Naive thymus-derived CD4-positive, alpha-beta T cell (primary cell): Measurements from ENCODE around the gene DOK6. TPM values are rescaled to one million over a fixed set of nuclear protein-coding genes. Genes with fewer than 3 reads are reported as not detected.
A peak's percentile ranks its signal among the peaks of the same experiment; 100 is the strongest.

Experiments used
- ATAC-seq: fragments of 150-1000 bp; cut with Tn5 transposase; 2 replicates; pipeline ENCODE4 v1.10.0; 2021; ENCODE audit warnings: mild to moderate bottlenecking, moderate library complexity
- CTCF ChIA-PET: fragments of 350-600 bp; sonication (Branson Sonifier 250); formaldehyde crosslinking; loops from one replicate; lab custom pipeline; 2021; ENCODE audit warnings: antibody characterized with exemption; lab: Charles Lee
- POLR2A ChIA-PET: fragments of 350-600 bp; sonication (Branson Sonifier 250); formaldehyde crosslinking; loops from one replicate; lab custom pipeline; 2021; ENCODE audit warnings: antibody characterized with exemption, inconsistent platforms; lab: Charles Lee
- DNase-seq, 9 donors: peaks; one replicate each; pipeline versions ENCODE4 v3.0.0 to v3.0.0-alpha.2; 2020 to 2022; ENCODE audit warnings: mixed read lengths in 1 of 9
- H3K27ac ChIP-seq: one replicate; pipeline ENCODE4 v1.7.0; 2013; ENCODE audit warnings: mild to moderate bottlenecking, low read depth, low read length, moderate library complexity
- H3K27me3 ChIP-seq, 2 donors: one replicate each; pipeline ENCODE4 v1.7.0; 2013; ENCODE audit warnings: low read length in 2 of 2, mild to moderate bottlenecking in 2 of 2, moderate library complexity in 2 of 2; ENCODE audit not compliant: control insufficient read depth in 2 of 2, insufficient read depth in 2 of 2
- H3K36me3 ChIP-seq, 3 experiments: 1 replicate in 2 of 3; 2 replicates in 1 of 3; pipeline ENCODE4 v1.7.0; 2013; ENCODE audit warnings: low read length in 3 of 3, mild to moderate bottlenecking in 3 of 3, moderate library complexity in 1 of 3; ENCODE audit not compliant: insufficient read depth in 3 of 3, control insufficient read depth in 2 of 3
- H3K4me1 ChIP-seq, 2 donors: one replicate each; pipeline ENCODE4 v1.7.0; 2013; ENCODE audit warnings: low read length in 2 of 2, mild to moderate bottlenecking in 2 of 2, moderate library complexity in 1 of 2; ENCODE audit not compliant: control insufficient read depth in 2 of 2, insufficient read depth in 2 of 2
- H3K4me3 ChIP-seq: 2 replicates; pipeline ENCODE4 v1.7.0; 2013; ENCODE audit warnings: mild to moderate bottlenecking, low read length
- H3K9me3 ChIP-seq, 3 experiments: 1 replicate in 2 of 3; 2 replicates in 1 of 3; pipeline ENCODE4 v1.7.0; 2013; ENCODE audit warnings: low read length in 3 of 3; ENCODE audit not compliant: control insufficient read depth in 2 of 3
- H3K27ac Mint-ChIP-seq, 9 donors: one replicate each; pipeline ENCODE4 v1.8.0; 2020 to 2022; ENCODE audit warnings: mixed read lengths in 9 of 9, mild to moderate bottlenecking in 8 of 9, moderate library complexity in 5 of 9, inconsistent platforms in 2 of 9
- H3K27me3 Mint-ChIP-seq, 5 donors: one replicate each; pipeline ENCODE4 v1.8.0; 2021 to 2022; ENCODE audit warnings: mixed read lengths in 5 of 5, mild to moderate bottlenecking in 1 of 5
- H3K36me3 Mint-ChIP-seq, 5 donors: one replicate each; pipeline ENCODE4 v1.8.0; 2020 to 2022; ENCODE audit warnings: mixed read lengths in 5 of 5, mild to moderate bottlenecking in 3 of 5, inconsistent platforms in 1 of 5
- H3K4me1 Mint-ChIP-seq, 7 donors: one replicate each; pipeline ENCODE4 v1.8.0; 2020 to 2022; ENCODE audit warnings: mixed read lengths in 7 of 7, mild to moderate bottlenecking in 3 of 7, inconsistent platforms in 1 of 7
- H3K4me3 Mint-ChIP-seq, 10 donors: one replicate each; pipeline ENCODE4 v1.8.0; 2020 to 2022; ENCODE audit warnings: mild to moderate bottlenecking in 10 of 10, mixed read lengths in 10 of 10, moderate library complexity in 6 of 10, inconsistent platforms in 2 of 10
- H3K9me3 Mint-ChIP-seq, 11 donors: one replicate each; pipeline ENCODE4 v1.8.0; 2020 to 2022; ENCODE audit warnings: mixed read lengths in 11 of 11, mild to moderate bottlenecking in 4 of 11, inconsistent platforms in 1 of 11, moderate library complexity in 1 of 11
- intact Hi-C, 2 donors: fragments of 100-400 bp; cut with micrococcal nuclease; formaldehyde crosslinking; loops; one replicate each; pipeline ENCODE4 v1.15.1; 2023
- polyA plus RNA-seq, 2 donors: library from polyadenylated mRNA; unstranded; fragments of 300-500 nt; fragmentation: Illumina TruSeq; gene quantifications; one replicate each; pipeline ENCODE4 v1.2.3, GENCODE V29; 2021
- total RNA-seq, 6 experiments: library from RNA in 5 of 6; stranded (reverse) in 5 of 6; gene quantifications; 1 replicate in 5 of 6; 2 replicates in 1 of 6; pipeline ENCODE4 v1.2.3 and lab custom pipeline; 2021 to 2026

The DOK6 gene
- total and polyA plus RNA-seq, 7 experiments from 2014 or later: 0.06 to 0.11 TPM; not detected in 5

- H3K27ac ChIP-seq: no peak overlapping the region
- Mint-ChIP-seq H3K4me3 (no peak overlapping the region), H3K9me3 (peaks cover 3 to 27% (median 9%) of the 10 kb centered on the region in 11 donors), H3K4me1 (peaks cover 0 to 10% (median 0%) of the 10 kb centered on the region in 7 donors), H3K27ac (peak overlapping the region in 1 of 9 donors; percentile 27), H3K36me3 (peaks cover 2 to 5% (median 4%) of the 10 kb centered on the region in 5 donors), H3K27me3 (no peaks in the 10 kb centered on the region)
- CTCF ChIA-PET: no interaction called here
- no peak overlapping the region for H3K4me3 ChIP-seq
- DNase-seq (no peak), ATAC-seq (peak; percentile 54)
- intact Hi-C loops: no loop called here
- H3K4me1 ChIP-seq: no peaks in the 10 kb centered on the region
- H3K36me3 ChIP-seq: no peaks in the 10 kb centered on the region
- POLR2A ChIA-PET: no interaction called here
- H3K9me3 ChIP-seq: peaks cover 0 to 16% (median 0%) of the 10 kb centered on the region in 3 experiments
- no peaks in the 10 kb centered on the region for H3K27me3 ChIP-seq
Measured at GRCh38 chr18:69723434-69723833, 322.7 kb downstream of the DOK6 start.

DNA sequence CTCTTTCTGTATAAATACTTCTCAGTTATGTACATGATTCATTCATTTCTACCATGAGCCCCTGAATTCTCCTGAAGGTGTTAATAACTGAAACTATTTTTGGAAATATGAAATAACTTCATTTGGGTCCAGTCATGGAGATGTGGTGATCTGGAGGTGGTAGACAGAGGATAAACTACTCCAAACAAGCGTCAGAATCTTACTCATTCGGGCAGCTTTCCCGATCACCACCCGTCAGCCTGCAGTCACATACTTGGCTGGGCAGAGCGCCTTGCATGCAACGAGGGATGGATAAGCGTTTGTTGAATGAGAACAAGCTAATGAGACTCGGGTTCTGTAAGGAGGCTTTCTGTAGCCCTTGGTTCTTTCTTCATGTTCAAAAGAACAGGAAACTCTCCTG, 324.3 kb downstream of the DOK6 start:
- Mint-ChIP-seq H3K36me3 (peaks cover 0 to 4% (median 0%) of the 10 kb centered on the region in 5 donors), H3K4me3 (no peak overlapping the region), H3K9me3 (peaks cover 0 to 11% (median 1%) of the 10 kb centered on the region in 11 donors), H3K27me3 (no peaks in the 10 kb centered on the region), H3K27ac (no peak overlapping the region), H3K4me1 (peaks cover 0 to 10% (median 0%) of the 10 kb centered on the region in 7 donors)
- intact Hi-C loops: no loop called here
- Histone ChIP-seq H3K4me3 (no peak overlapping the region), H3K27ac (no peak overlapping the region), H3K9me3 (no peaks in the 10 kb centered on the region), H3K36me3 (no peaks in the 10 kb centered on the region), H3K27me3 (no peaks in the 10 kb centered on the region), H3K4me1 (no peaks in the 10 kb centered on the region)
- no peak for ATAC-seq
- no peak for DNase-seq
- ChIA-PET CTCF (no interaction called here), POLR2A (no interaction called here)

- Histone ChIP-seq H3K27ac (no peak overlapping the region), H3K4me3 (no peak overlapping the region), H3K27me3 (no peaks in the 10 kb centered on the region), H3K4me1 (no peaks in the 10 kb centered on the region), H3K9me3 (no peaks in the 10 kb centered on the region), H3K36me3 (no peaks in the 10 kb centered on the region)
- Mint-ChIP-seq H3K4me1 (peaks cover 0 to 10% (median 0%) of the 10 kb centered on the region in 7 donors), H3K27ac (no peak overlapping the region), H3K27me3 (no peaks in the 10 kb centered on the region), H3K4me3 (no peak overlapping the region), H3K9me3 (peaks cover 0 to 5% (median 0%) of the 10 kb centered on the region in 11 donors), H3K36me3 (peaks cover 0 to 2% (median 0%) of the 10 kb centered on the region in 5 donors)
- intact Hi-C loops: no loop called here
- CTCF ChIA-PET: no interaction called here
- POLR2A ChIA-PET: no interaction called here
- no peak for DNase-seq
- ATAC-seq: no peak
Measured at GRCh38 chr18:69725855-69726508, 325.3 kb downstream of the DOK6 start.

DNA sequence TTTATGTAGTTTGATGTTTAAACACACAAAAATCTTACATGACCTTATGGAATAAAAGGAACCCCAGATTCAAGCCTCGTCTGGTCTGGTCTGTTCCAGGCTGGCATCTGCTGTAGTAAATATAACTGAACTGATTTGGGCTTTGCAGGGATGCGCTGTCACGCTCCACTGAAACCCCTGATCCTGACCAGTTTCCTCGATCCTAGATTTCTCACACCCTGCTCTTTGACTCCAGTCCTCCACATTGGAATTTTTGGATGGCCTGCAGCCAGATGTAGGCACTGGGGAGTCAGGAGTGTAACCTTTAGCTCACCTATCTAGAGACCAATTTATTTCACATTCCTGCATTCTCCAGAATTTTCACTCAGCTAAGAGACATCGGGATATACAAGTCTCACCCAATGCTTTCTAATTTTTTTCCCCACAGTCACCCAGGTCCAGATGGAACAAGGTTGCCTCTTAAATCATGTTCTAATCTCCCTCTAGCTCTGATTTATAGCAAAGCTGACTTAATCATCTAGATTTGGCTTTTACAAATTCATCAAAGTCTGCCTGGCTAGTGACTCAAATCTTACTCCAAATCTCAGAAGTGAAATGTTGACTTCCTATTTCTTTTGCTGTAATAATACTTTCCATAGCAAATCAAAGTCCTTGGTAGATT, 327.4 kb downstream of the DOK6 start:
- no peaks in the 10 kb centered on the region for H3K36me3 ChIP-seq
- H3K9me3 Mint-ChIP-seq: peaks cover 0 to 5% (median 0%) of the 10 kb centered on the region in 11 donors
- no peaks in the 10 kb centered on the region for H3K4me1 ChIP-seq
- DNase-seq (no peak), ATAC-seq (no peak)
- no peaks in the 10 kb centered on the region for H3K27me3 ChIP-seq
- H3K4me3 Mint-ChIP-seq: no peak overlapping the region
- H3K27ac ChIP-seq: no peak overlapping the region
- H3K4me1 Mint-ChIP-seq: peaks cover 0 to 10% (median 0%) of the 10 kb centered on the region in 7 donors
- ChIA-PET CTCF (no interaction called here), POLR2A (no interaction called here)
- no peaks in the 10 kb centered on the region for H3K36me3 Mint-ChIP-seq
- no peak overlapping the region for H3K4me3 ChIP-seq
- intact Hi-C loops: no loop called here
- H3K9me3 ChIP-seq: no peaks in the 10 kb centered on the region
- H3K27ac Mint-ChIP-seq: peak overlapping the region in 1 of 9 donors; percentile 3
- no peaks in the 10 kb centered on the region for H3K27me3 Mint-ChIP-seq

- ChIA-PET POLR2A (no interaction called here), CTCF (no interaction called here)
- Mint-ChIP-seq H3K9me3 (peaks cover 0 to 9% (median 4%) of the 10 kb centered on the region in 11 donors), H3K36me3 (peaks cover 0 to 5% (median 0%) of the 10 kb centered on the region in 5 donors), H3K27me3 (no peaks in the 10 kb centered on the region), H3K4me3 (no peak overlapping the region), H3K4me1 (no peaks in the 10 kb centered on the region), H3K27ac (no peak overlapping the region)
- no peaks in the 10 kb centered on the region for H3K27me3 ChIP-seq
- no peak for DNase-seq
- no peak overlapping the region for H3K4me3 ChIP-seq
- intact Hi-C loops: no loop called here
- no peaks in the 10 kb centered on the region for H3K36me3 ChIP-seq
- no peaks in the 10 kb centered on the region for H3K9me3 ChIP-seq
- no peaks in the 10 kb centered on the region for H3K4me1 ChIP-seq
- H3K27ac ChIP-seq: no peak overlapping the region
- no peak for ATAC-seq
Measured at GRCh38 chr18:69730664-69731063, 330.0 kb downstream of the DOK6 start.

GRCh38 chr18:69734536-69734935, 333.8 kb downstream of the DOK6 start:
- Histone ChIP-seq H3K36me3 (no peaks in the 10 kb centered on the region), H3K9me3 (no peaks in the 10 kb centered on the region), H3K4me1 (no peaks in the 10 kb centered on the region), H3K4me3 (no peak overlapping the region), H3K27ac (no peak overlapping the region), H3K27me3 (no peaks in the 10 kb centered on the region)
- ATAC-seq (no peak), DNase-seq (no peak)
- no peak overlapping the region for H3K4me3 Mint-ChIP-seq
- ChIA-PET POLR2A (no interaction called here), CTCF (no interaction called here)
- intact Hi-C loops: no loop called here
- H3K36me3 Mint-ChIP-seq: peaks cover 0 to 12% (median 3%) of the 10 kb centered on the region in 5 donors
- peaks cover 0 to 14% (median 5%) of the 10 kb centered on the region in 11 donors for H3K9me3 Mint-ChIP-seq
- no peaks in the 10 kb centered on the region for H3K4me1 Mint-ChIP-seq
- H3K27ac Mint-ChIP-seq: no peak overlapping the region
- no peaks in the 10 kb centered on the region for H3K27me3 Mint-ChIP-seq
